Muscle layer of duodenum (tissue), 2 donors: ENCODE data around the gene LTBP4.
A peak's percentile ranks its signal among the peaks of the same experiment; 100 is the strongest.
"Not testable (repeated sequence)": the region's sequence is repeated elsewhere in the genome, so short reads cannot be mapped to it uniquely, and the experiment has no call there.

ENCODE experiments used
- H3K27ac ChIP-seq: one replicate; pipeline ENCODE4 v1.7.0; 2013; ENCODE audit warnings: mild to moderate bottlenecking, low read length
- H3K27me3 ChIP-seq: one replicate; pipeline ENCODE4 v1.7.0; 2013; ENCODE audit warnings: low read depth, mild to moderate bottlenecking, control low read depth, low read length
- H3K36me3 ChIP-seq, 2 donors: one replicate each; pipeline ENCODE4 v1.7.0; 2013; ENCODE audit warnings: low read length in 2 of 2, control low read depth in 1 of 2, mild to moderate bottlenecking in 1 of 2; ENCODE audit not compliant: insufficient read depth in 2 of 2, control insufficient read depth in 1 of 2
- H3K4me1 ChIP-seq, 2 donors: one replicate each; pipeline ENCODE4 v1.7.0; 2013; ENCODE audit warnings: low read length in 2 of 2, mild to moderate bottlenecking in 2 of 2, control low read depth in 1 of 2, moderate library complexity in 1 of 2; ENCODE audit not compliant: insufficient read depth in 2 of 2, control insufficient read depth in 1 of 2
- H3K4me3 ChIP-seq, 2 donors: one replicate each; pipeline ENCODE4 v1.7.0; 2013; ENCODE audit warnings: low read length in 2 of 2, low read depth in 1 of 2, mild to moderate bottlenecking in 1 of 2
- H3K9me3 ChIP-seq, 2 donors: one replicate each; pipeline ENCODE4 v1.7.0; 2013; ENCODE audit warnings: low read length in 2 of 2, control low read depth in 1 of 2, mild to moderate bottlenecking in 1 of 2; ENCODE audit not compliant: control insufficient read depth in 1 of 2
- donor health status: healthy.

Gene LTBP4

GRCh38 chr19:40642757-40643305, 41.7 kb downstream of the LTBP4 start:
- Histone ChIP-seq H3K27me3 (no peaks in the 10 kb centered on the region), H3K4me3 (no peak overlapping the region), H3K9me3 (no peaks in the 10 kb centered on the region), H3K27ac (no peak overlapping the region), H3K4me1 (peaks cover 0 to 23% of the 10 kb centered on the region in 2 donors), H3K36me3 (no peaks in the 10 kb centered on the region)

GRCh38 chr19:40646743-40647254, 45.6 kb downstream of the LTBP4 start:
- Histone ChIP-seq H3K4me1 (peaks cover 0 to 17% of the 10 kb centered on the region in 2 donors), H3K27me3 (no peaks in the 10 kb centered on the region), H3K27ac (peak overlapping the region; percentile 56), H3K9me3 (no peaks in the 10 kb centered on the region), H3K36me3 (no peaks in the 10 kb centered on the region), H3K4me3 (no peak overlapping the region)

- peaks cover 0 to 14% of the 10 kb centered on the region in 2 donors for H3K4me1 ChIP-seq
- H3K27me3 ChIP-seq, H3K9me3 ChIP-seq, H3K27ac ChIP-seq, H3K4me3 ChIP-seq, H3K36me3 ChIP-seq: not testable (repeated sequence)
Measured at GRCh38 chr19:40649903-40650675, 48.9 kb downstream of the LTBP4 start.

- H3K27me3 ChIP-seq, result no peaks in the 10 kb centered on the region
- peaks cover 0 to 10% of the 10 kb centered on the region in 2 donors for H3K4me1 ChIP-seq
- no peak overlapping the region for H3K27ac ChIP-seq
- no peak overlapping the region for H3K4me3 ChIP-seq
- H3K9me3 ChIP-seq, result no peaks in the 10 kb centered on the region
- H3K36me3 ChIP-seq, result no peaks in the 10 kb centered on the region
Measured at GRCh38 chr19:40650749-40651305, 49.7 kb downstream of the LTBP4 start.

GRCh38 chr19:40652303-40652702, 51.1 kb downstream of the LTBP4 start:
- not testable (repeated sequence) for H3K27me3 ChIP-seq, H3K4me3 ChIP-seq, H3K9me3 ChIP-seq, H3K27ac ChIP-seq, H3K36me3 ChIP-seq, H3K4me1 ChIP-seq

GRCh38 chr19:40655684-40656083, 54.5 kb downstream of the LTBP4 start:
- not testable (repeated sequence) for H3K9me3 ChIP-seq, H3K27me3 ChIP-seq, H3K27ac ChIP-seq, H3K4me3 ChIP-seq, H3K36me3 ChIP-seq, H3K4me1 ChIP-seq

- no peaks in the 10 kb centered on the region for H3K9me3 ChIP-seq
- H3K27me3 ChIP-seq, result no peaks in the 10 kb centered on the region
- no peaks in the 10 kb centered on the region for H3K36me3 ChIP-seq
- no peaks in the 10 kb centered on the region for H3K4me1 ChIP-seq
- no peak overlapping the region for H3K4me3 ChIP-seq
- H3K27ac ChIP-seq, result no peak overlapping the region
Measured at GRCh38 chr19:40658031-40658430, 56.9 kb downstream of the LTBP4 start.

- H3K36me3 ChIP-seq, result no peaks in the 10 kb centered on the region
- H3K27ac ChIP-seq, result no peak overlapping the region
- no peaks in the 10 kb centered on the region for H3K27me3 ChIP-seq
- H3K4me3 ChIP-seq, result no peak overlapping the region
- no peaks in the 10 kb centered on the region for H3K9me3 ChIP-seq
- H3K4me1 ChIP-seq, result no peaks in the 10 kb centered on the region
Measured at GRCh38 chr19:40659116-40659515, 57.9 kb downstream of the LTBP4 start.

- Histone ChIP-seq H3K27ac (no peak overlapping the region), H3K4me1 (no peaks in the 10 kb centered on the region), H3K27me3 (no peaks in the 10 kb centered on the region)
Measured at GRCh38 chr19:40659566-40659965, 58.4 kb downstream of the LTBP4 start.

GRCh38 chr19:40661616-40662015, 60.4 kb downstream of the LTBP4 start:
- Histone ChIP-seq H3K9me3 (no peaks in the 10 kb centered on the region), H3K27me3 (no peaks in the 10 kb centered on the region), H3K27ac (no peak overlapping the region)

More at GRCh38 chr19:40659566-40659965, 58.4 kb downstream of the LTBP4 start:
- no peak overlapping the region for H3K4me3 ChIP-seq
- no peaks in the 10 kb centered on the region for H3K36me3 ChIP-seq
- H3K9me3 ChIP-seq, result no peaks in the 10 kb centered on the region

GRCh38 chr19:40662925-40663694, 61.9 kb downstream of the LTBP4 start:
- no peaks in the 10 kb centered on the region for H3K27me3 ChIP-seq
- H3K4me1 ChIP-seq, result no peaks in the 10 kb centered on the region
- no peaks in the 10 kb centered on the region for H3K9me3 ChIP-seq
- peaks cover 0 to 13% of the 10 kb centered on the region in 2 donors for H3K36me3 ChIP-seq
- peak overlapping the region; percentile 67 for H3K27ac ChIP-seq
- peak overlapping the region; percentile 59 to 76 for H3K4me3 ChIP-seq

More at GRCh38 chr19:40661616-40662015, 60.4 kb downstream of the LTBP4 start:
- Histone ChIP-seq H3K36me3 (no peaks in the 10 kb centered on the region), H3K4me3 (no peak overlapping the region), H3K4me1 (no peaks in the 10 kb centered on the region)
